ENCODE data around the gene C2CD2.

Gene C2CD2

DNA sequence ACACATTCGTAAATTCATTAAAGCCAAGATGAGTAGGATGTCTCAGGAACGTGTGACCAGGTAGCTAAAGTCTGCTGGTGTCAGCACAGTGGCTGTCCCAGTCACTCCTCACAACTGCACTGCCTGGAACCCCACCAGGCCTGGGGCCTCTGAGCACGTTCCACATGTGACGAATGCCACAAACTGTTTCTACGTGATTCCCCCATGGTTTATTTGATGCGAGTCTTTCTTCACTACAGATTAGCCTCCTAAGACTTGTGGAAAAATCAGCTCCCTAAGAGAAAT lies 107.8 kb downstream of the C2CD2 start:
- Histone ChIP-seq H3K9me3 (ENCODE audit: low read length) (peaks cover 3% of the 10 kb centered on the region), H2AFZ (ENCODE audit: low read length) (no peak overlapping the region), H3K4me1 (ENCODE audit: insufficient read depth, low read length, severe bottlenecking) (peaks cover 42% of the 10 kb centered on the region), H3F3A (ENCODE audit: insufficient read depth, low read length) (no peaks in the 10 kb centered on the region; the same call in 1 of the 2 replicates), H3K4me2 (ENCODE audit: low read length) (peak overlapping the region; percentile 46; the same call in 1 of the 2 replicates), H4K20me1 (ENCODE audit: insufficient read depth, low read length) (no peaks in the 10 kb centered on the region), H3K9me2 (ENCODE audit: low read depth, low read length) (no peaks in the 10 kb centered on the region), H3K9ac (ENCODE audit: low read length) (peak overlapping the region; percentile 48; the same call in 1 of the 2 replicates), H3K27me3 (ENCODE audit: insufficient read depth, low read length) (no peaks in the 10 kb centered on the region), H3K27ac (ENCODE audit: low read depth, low read length, poor library complexity, severe bottlenecking) (peak overlapping the region; percentile 93), H3K4me3 (ENCODE audit: low read depth, low read length, poor library complexity, severe bottlenecking) (no peak overlapping the region), H3K79me2 (ENCODE audit: insufficient read depth, low read length) (no peaks in the 10 kb centered on the region), H3K36me3 (ENCODE audit: insufficient read depth, low read length) (peaks cover 77% of the 10 kb centered on the region)
- TF ChIP-seq CTCF (IDR thresholded peaks at IDR 0.05; ENCODE audit: low read length) (no peak), EZH2 (IDR thresholded peaks at IDR 0.05; ENCODE audit: borderline replicate concordance, low read length) (no peak)

DNA sequence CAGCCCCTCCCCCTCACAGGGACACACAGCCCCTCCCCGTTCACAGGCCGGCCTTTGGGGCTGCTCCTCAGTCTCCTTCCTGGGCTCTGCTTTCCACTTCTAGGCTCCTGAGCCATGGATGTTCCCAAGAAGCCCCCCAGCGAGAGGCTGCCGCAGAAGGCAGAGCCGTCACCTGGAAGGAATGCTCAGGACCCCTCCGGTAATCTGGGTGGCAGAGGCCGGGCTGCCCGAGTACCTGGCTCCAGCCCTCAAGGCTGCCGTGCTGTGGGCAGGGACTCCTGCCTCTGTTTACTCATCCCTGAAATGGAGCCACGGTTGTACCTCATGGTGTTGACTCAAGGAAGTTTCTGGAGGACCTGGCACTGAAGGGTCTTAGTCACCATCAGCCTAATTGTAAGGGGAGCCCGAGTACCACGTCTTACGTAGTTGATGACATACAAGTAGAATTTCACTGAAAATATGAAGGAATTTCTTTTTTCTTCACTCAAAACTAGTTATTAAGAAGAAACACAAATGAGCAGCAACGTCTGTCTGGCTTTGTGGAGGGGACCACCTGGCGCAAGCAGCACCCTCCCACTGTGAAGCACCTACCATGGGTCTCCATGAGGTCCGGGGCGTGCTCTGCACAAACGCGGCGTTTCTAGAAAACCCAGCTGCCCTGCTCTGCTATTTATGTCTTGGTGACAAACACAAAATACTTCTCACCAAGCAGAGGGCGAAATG lies 108.3 kb downstream of the C2CD2 start:
- peak overlapping the region; percentile 48 for H3K9ac ChIP-seq (ENCODE audit: low read length)
- H3K27me3 ChIP-seq (ENCODE audit: insufficient read depth, low read length), result no peaks in the 10 kb centered on the region
- H3K9me2 ChIP-seq (ENCODE audit: low read depth, low read length), result no peaks in the 10 kb centered on the region
- TF ChIP-seq CTCF (IDR thresholded peaks at IDR 0.05; ENCODE audit: low read length) (no peak), EZH2 (IDR thresholded peaks at IDR 0.05; ENCODE audit: borderline replicate concordance, low read length) (no peak)
- no peaks in the 10 kb centered on the region for H3K79me2 ChIP-seq (ENCODE audit: insufficient read depth, low read length)
- H3K27ac ChIP-seq (ENCODE audit: low read depth, low read length, poor library complexity, severe bottlenecking), result peak overlapping the region; percentile 93
- peaks cover 80% of the 10 kb centered on the region for H3K36me3 ChIP-seq (ENCODE audit: insufficient read depth, low read length)
- H3K9me3 ChIP-seq (ENCODE audit: low read length), result peaks cover 6% of the 10 kb centered on the region
- H3K4me3 ChIP-seq (ENCODE audit: low read depth, low read length, poor library complexity, severe bottlenecking), result peak overlapping the region; percentile 10
- peaks cover 41% of the 10 kb centered on the region for H3K4me1 ChIP-seq (ENCODE audit: insufficient read depth, low read length, severe bottlenecking)
- H4K20me1 ChIP-seq (ENCODE audit: insufficient read depth, low read length), result no peaks in the 10 kb centered on the region
- H3K4me2 ChIP-seq (ENCODE audit: low read length), result peak overlapping the region; percentile 46
- H3F3A ChIP-seq (ENCODE audit: insufficient read depth, low read length), result no peaks in the 10 kb centered on the region; the same call in 1 of the 2 replicates
- no peak overlapping the region for H2AFZ ChIP-seq (ENCODE audit: low read length)

DNA sequence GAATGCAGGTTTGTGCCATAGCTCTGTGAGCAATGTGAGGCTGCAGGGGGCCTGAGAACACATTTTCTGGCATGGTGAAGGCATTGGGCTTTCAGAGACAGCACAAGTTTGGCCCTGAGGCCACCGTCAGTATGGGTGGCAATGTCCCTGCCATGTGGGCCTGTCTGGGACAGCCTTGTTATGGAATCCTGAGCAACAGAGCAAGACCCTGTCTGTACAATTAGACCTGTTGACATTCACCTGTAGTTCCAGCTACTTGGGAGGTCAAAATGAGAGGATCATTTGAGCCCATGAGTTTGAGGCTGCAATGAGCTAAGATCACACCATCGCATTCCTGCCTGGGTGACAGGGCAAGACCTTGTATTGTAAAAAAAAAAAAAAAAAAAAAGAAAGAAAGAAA lies 110.2 kb downstream of the C2CD2 start:
- Histone ChIP-seq H2AFZ (ENCODE audit: low read length) (no peak overlapping the region), H3F3A (ENCODE audit: insufficient read depth, low read length) (no peaks in the 10 kb centered on the region; the same call in 1 of the 2 replicates), H3K9ac (ENCODE audit: low read length) (no peak overlapping the region), H3K27ac (ENCODE audit: low read depth, low read length, poor library complexity, severe bottlenecking) (peak overlapping the region; percentile 52), H3K4me2 (ENCODE audit: low read length) (no peak overlapping the region), H4K20me1 (ENCODE audit: insufficient read depth, low read length) (no peaks in the 10 kb centered on the region), H3K79me2 (ENCODE audit: insufficient read depth, low read length) (no peaks in the 10 kb centered on the region), H3K36me3 (ENCODE audit: insufficient read depth, low read length) (peaks cover 81% of the 10 kb centered on the region), H3K27me3 (ENCODE audit: insufficient read depth, low read length) (no peaks in the 10 kb centered on the region), H3K9me2 (ENCODE audit: low read depth, low read length) (no peaks in the 10 kb centered on the region), H3K4me3 (ENCODE audit: low read depth, low read length, poor library complexity, severe bottlenecking) (no peak overlapping the region), H3K9me3 (ENCODE audit: low read length) (peaks cover 6% of the 10 kb centered on the region), H3K4me1 (ENCODE audit: insufficient read depth, low read length, severe bottlenecking) (peaks cover 60% of the 10 kb centered on the region)
- TF ChIP-seq EZH2 (IDR thresholded peaks at IDR 0.05; ENCODE audit: borderline replicate concordance, low read length) (no peak), CTCF (IDR thresholded peaks at IDR 0.05; ENCODE audit: low read length) (no peak)
